ENCODE measurements around the gene NTM.

NTM gene

GRCh38 chr11:131504199-131504949 is 134.0 kb downstream of the NTM start:
- DNase-seq: no peak

GRCh38 chr11:131506348-131506747 is 135.9 kb downstream of the NTM start:
- DNase-seq: no peak

- DNase-seq: no peak
Observed at GRCh38 chr11:131510662-131511061, 140.2 kb downstream of the NTM start.

GRCh38 chr11:131511794-131512193 is 141.4 kb downstream of the NTM start:
- DNase-seq: no peak

GRCh38 chr11:131512228-131512627 is 141.8 kb downstream of the NTM start:
- DNase-seq: no peak

- no peak for DNase-seq
Observed at GRCh38 chr11:131514062-131514461, 143.6 kb downstream of the NTM start.

- no peak for DNase-seq
Observed at GRCh38 chr11:131518305-131518838, 148.0 kb downstream of the NTM start.

GRCh38 chr11:131522851-131523250 is 152.4 kb downstream of the NTM start:
- no peak for DNase-seq

GRCh38 chr11:131530407-131530806 is 160.0 kb downstream of the NTM start:
- no peak for DNase-seq

GRCh38 chr11:131533149-131533548 is 162.7 kb downstream of the NTM start:
- no peak for DNase-seq

- DNase-seq: no peak
Observed at GRCh38 chr11:131533998-131534397, 163.6 kb downstream of the NTM start.

GRCh38 chr11:131534611-131535010 is 164.2 kb downstream of the NTM start:
- no peak for DNase-seq

- no peak for DNase-seq
Observed at GRCh38 chr11:131536159-131536558, 165.7 kb downstream of the NTM start.

- DNase-seq: no peak
Observed at GRCh38 chr11:131537196-131537595, 166.8 kb downstream of the NTM start.

GRCh38 chr11:131537748-131538147 is 167.3 kb downstream of the NTM start:
- DNase-seq: no peak

GRCh38 chr11:131538322-131538721 is 167.9 kb downstream of the NTM start:
- DNase-seq: no peak

GRCh38 chr11:131540676-131541075 is 170.3 kb downstream of the NTM start:
- no peak for DNase-seq

- DNase-seq: no peak
Observed at GRCh38 chr11:131543389-131544025, 173.1 kb downstream of the NTM start.

- no peak for DNase-seq
Observed at GRCh38 chr11:131544591-131544990, 174.2 kb downstream of the NTM start.

GRCh38 chr11:131546218-131546895 is 175.9 kb downstream of the NTM start:
- no peak for DNase-seq

GRCh38 chr11:131549099-131549498 is 178.7 kb downstream of the NTM start:
- DNase-seq: no peak

- DNase-seq: no peak
Observed at GRCh38 chr11:131549770-131550169, 179.4 kb downstream of the NTM start.

- DNase-seq: no peak
Observed at GRCh38 chr11:131560287-131560686, 189.9 kb downstream of the NTM start.

- no peak for DNase-seq
Observed at GRCh38 chr11:131561501-131561900, 191.1 kb downstream of the NTM start.

All from T-helper 9 cell (primary cell).